ENCODE data around the gene ADGRG2.

The ADGRG2 gene, protein sequence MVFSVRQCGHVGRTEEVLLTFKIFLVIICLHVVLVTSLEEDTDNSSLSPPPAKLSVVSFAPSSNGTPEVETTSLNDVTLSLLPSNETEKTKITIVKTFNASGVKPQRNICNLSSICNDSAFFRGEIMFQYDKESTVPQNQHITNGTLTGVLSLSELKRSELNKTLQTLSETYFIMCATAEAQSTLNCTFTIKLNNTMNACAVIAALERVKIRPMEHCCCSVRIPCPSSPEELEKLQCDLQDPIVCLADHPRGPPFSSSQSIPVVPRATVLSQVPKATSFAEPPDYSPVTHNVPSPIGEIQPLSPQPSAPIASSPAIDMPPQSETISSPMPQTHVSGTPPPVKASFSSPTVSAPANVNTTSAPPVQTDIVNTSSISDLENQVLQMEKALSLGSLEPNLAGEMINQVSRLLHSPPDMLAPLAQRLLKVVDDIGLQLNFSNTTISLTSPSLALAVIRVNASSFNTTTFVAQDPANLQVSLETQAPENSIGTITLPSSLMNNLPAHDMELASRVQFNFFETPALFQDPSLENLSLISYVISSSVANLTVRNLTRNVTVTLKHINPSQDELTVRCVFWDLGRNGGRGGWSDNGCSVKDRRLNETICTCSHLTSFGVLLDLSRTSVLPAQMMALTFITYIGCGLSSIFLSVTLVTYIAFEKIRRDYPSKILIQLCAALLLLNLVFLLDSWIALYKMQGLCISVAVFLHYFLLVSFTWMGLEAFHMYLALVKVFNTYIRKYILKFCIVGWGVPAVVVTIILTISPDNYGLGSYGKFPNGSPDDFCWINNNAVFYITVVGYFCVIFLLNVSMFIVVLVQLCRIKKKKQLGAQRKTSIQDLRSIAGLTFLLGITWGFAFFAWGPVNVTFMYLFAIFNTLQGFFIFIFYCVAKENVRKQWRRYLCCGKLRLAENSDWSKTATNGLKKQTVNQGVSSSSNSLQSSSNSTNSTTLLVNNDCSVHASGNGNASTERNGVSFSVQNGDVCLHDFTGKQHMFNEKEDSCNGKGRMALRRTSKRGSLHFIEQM

DNA sequence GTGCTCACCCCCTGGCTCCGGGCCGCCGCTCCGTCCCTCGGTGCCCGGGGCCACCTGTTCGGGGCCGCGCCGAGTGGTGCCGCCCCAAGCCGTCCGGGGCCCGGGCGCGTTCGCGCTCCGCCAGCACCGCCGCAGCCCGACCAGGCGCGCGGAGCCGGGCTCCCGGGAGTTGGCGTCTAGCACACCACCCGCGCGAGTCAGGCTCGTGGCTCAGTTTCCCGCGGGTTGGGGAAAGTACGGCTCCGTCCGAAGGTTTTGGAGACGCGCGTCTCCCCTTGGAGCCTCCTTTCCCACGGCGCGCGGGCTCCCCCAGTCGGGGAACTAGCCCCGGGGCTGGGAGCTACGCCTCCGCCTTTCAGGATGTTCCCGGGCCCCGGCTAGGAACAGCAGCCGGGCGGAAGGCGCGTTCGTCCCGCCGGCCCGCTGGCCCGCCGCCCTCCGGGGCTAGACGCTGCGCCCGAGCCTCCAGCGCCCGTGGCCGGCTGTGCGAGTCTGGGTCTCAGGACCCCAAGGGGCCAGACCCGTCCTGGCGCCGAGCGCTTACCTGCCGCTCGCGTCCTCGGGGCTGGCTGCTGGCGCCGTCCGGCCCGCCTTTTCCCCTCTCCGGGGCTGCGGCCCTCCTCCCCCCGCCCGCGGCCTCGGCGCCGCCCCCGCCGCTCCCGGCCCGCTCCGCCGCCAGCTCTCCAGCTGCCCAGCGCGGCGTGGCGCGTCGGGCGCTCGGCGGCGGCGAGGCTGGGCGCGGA, at the start of gene ADGRG2:
Gene ADGRG2, minus strand, starts transcription at position 571 of the 743 bp plus-strand sequence. CDS start 53,634 bp downstream, outside the sequence.
- no peak for DNase-seq

DNA sequence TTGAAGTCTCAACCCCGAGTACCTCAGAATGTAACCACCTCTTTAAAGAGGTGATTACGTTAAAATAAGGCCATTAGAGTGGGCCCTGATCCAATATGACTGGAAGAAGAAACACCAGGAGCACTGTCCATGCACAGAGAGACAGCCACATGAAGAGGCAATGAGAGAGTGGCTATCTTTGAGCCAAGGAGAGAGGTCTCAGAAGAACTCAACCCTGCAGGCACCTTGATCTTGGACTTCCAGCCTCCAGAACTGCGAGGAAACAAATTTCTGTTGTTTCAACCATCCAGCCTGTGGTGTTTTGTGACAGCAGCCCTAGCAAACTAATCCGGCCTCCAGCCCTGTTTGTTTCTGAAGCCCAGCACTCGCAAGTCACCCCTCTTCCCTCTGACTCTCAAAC, 46.3 kb upstream of the ADGRG2 start:
- DNase-seq, result no peak

DNA sequence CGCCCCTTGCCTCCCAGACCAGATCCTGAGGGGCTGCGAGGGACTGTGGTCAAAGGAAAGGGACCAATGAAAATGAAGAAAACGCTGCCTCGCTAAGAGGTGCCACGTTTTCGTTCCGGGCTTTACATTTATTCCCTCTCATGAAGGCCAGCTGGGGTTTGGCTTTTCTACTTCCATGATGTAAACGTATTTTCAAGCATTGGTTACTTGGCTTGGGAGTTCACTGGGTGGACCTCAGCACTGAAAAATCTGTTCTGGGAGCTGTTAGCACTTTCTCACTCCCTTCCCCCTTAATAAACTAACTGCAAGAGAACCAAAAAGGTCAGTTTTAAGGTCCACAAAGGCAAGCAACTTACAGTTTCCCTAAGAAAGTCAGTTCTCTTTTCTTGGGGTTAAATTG, 40.6 kb upstream of the ADGRG2 start:
- DNase-seq, result no peak

DNA sequence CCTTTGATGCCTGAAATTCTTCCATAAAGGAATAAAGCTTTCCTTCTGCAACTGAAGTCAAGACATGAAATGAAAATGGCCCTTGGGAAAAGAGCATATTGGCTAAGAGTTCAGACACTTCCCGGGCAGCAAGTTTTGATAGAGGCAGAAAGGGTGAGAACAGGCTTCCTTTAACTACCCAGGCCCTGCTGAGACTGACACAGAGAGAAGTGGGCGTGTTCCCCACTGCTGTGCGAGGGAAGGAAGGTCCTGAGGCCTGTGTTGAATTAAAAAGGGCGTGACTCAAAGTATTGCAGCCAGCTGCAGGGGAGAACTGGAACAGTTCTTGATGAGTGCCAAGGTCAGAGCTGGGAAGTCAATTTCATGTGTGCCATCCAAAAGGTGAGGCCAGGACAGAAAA, 33.9 kb upstream of the ADGRG2 start:
- no peak for DNase-seq

DNA sequence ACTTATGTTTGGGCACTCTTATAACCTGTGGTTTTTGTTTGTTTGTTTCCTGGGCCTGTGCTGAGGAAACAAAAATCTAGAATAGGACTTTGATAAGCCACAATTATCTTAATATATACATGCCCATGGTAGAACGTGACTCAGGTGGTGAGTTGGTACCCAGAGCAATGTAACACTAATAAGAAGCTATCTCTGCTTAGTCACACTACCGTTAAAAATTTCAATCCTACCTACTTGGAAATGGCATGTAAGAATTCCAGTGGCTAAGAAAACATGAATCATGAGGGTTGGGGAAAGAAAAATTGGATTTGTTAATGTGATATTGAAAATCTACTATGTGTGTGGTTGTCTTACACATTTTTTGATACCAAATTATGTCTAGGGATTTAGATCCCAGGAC, 30.5 kb upstream of the ADGRG2 start:
- no peak for DNase-seq

DNA sequence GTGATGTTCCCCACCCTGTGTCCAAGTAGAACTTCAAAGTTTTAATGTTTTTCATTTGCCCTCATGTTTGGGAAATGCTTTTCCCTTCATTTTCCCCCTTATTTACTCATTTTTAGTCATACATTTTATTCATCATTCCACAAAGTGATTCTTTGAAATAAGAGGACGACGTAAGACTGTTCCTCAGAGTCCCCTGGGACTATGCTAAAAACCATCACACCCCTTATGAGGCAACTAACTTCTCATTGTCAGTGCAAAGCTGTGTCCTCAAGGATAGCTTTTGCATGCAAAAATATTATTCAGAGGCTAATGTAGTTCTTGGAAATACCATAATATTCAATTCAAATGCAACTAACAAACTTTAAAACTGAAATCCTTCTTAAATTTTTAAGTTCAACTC, 14.8 kb upstream of the ADGRG2 start:
- DNase-seq, result no peak

DNA sequence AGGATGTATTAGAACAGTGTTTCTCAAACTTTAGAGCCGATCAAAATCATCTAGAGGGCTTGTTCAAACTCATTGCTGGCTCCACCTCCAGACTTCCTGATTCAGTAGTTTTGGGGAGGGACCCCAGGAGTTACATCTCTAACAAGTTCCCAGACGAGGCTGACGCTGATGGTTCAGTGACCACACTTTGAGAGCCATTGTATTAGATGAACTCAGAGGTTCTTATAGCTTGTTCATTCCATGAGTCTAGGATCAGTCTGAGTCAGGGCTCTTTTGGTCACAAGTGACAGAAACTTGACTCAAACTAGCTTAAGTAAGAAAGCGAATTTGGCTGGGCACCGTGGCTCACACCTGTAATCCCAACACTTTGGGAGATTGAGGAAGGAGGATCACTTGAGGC, 11.5 kb upstream of the ADGRG2 start:
- no peak for DNase-seq

DNA sequence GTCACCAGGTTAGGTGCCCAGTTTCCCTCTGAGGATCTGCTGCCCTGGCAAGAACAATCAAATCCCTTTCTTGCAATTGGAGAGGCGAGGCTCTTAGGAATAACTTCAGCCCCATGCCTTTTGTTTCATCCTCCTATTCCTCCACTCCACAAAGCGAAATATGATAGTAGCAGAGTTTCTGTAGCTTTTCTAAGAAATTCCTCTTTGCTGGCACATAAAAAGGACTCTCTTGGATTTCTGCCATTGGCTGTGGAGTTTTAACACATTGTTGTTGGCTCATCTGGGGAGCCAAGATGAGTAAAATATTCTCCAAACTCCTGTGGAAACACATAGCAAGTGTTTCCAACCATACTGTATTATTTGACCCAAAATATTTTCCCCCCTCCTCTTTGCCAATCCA, 11.0 kb upstream of the ADGRG2 start:
- no peak for DNase-seq

DNA sequence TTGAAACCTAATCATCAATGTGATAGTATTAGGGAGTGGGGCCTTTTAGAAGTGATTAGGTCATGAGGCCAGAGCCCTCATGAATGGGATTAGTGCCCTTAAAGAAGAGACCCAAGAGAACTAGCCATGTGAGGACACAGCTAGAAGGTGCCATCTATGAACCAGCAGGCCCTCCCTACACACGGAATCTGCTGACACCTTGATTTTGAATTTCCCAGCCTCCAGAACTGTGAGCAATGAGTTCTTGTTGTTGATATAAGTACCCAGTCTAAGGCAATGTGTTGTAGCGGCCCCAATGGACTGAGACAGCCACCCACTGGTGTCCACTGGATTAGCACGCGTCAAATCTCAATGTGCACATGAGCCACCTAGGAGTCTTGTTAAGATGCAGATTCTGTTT, 8.4 kb upstream of the ADGRG2 start:
- no peak for DNase-seq

DNA sequence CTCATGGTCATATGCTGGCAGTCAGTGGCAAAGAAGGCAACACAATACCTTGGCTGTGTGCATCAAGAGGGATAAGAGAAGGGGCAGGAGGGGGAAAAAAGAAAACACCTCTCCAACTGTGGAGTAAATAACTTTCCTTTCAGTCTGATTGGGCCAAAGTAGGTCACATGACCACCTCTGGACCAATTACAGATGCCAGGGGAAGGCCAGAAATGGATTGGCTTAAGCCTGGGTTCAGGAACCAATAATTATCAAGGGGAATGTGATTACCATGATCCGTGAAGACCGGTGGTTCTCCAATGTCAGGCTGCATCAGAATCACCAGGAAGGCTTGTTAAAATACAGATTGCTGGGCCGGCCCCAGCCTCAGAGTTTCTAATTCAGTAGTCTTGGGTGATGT, 7.4 kb upstream of the ADGRG2 start:
- no peak for DNase-seq

DNA sequence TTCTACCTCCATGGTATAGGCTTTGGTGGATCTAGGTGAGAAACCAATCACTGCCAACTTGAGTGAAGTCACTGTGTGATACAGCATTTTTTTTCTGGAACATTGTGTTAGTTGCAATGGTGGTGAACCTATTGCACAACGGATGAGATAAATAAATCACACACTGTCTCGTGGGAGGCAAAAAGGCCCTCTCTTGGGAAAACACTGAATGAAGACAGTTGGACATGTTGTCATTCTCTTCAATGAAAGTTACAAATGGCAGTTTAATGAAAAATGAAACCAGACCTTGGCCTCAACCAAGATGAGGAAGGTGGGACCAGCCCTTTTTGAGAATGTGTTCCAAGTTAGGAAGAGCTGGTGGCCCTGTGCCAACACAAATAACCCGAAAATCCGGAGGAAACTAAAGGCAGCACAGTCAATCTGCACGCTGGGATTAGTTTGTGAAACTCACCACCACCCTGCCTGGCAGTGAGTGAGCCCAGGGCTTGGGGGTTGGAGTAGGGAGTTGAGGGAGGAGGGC, 5.4 kb upstream of the ADGRG2 start:
- no peak for DNase-seq

DNA sequence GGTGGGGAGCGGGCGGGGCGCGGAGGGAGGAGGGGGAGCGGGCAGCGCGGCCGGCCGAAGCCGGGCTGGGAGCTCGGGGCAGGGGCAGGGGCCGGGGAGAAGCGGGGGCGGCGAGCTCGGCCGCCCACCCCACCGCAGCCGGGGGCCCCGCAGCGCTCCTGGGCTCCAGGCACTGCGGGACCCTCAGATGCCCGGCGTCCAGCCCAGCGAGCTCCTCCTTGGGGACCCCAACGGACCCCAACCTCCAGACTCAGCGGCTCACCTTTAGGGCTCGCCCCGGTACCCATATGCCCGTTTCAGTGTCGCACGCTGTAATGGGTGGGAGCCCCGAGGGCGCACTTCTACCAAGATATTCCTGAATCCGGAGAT, 357 bp upstream of the ADGRG2 start:
- DNase-seq, result no peak

DNA sequence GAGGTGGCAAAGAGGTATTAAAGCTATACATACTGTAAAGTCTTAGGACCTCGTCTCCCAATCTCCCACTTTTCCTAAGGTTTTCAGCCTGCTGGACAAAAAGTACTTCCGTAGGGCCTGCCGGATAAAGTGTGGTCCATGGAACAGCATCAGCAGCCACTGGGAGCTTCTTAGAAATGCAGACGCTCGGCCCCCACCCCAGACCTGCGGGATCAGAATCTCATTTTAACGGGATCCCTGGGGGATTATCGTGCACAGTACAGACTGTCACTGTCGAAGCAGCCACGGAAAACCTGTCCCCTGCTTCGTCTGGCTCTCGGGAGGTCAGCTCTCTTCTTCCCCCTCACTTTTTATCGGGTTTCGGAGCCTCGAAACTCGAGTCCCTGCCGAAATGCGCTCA, 802 bp downstream of the ADGRG2 start:
- DNase-seq, result no peak

DNA sequence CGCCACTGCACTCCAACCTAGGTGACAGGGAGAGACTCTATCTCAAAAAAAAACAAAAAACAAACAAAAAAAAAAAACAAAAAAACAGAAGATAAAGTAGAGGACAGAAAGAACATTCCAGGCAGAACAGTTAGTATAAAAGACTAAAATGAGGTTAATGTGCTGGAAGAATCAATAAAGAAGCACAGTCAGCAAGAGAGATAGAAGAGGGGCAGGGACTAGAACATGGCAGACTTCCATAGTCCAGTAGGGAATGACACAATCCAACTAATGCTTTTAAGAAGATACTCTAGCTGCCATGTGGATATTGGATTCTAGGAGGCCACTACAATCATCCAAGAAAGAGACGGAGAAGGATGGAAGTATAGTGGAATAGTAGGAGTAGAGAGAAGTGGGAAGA, 11.6 kb downstream of the ADGRG2 start:
- DNase-seq, result no peak

DNA sequence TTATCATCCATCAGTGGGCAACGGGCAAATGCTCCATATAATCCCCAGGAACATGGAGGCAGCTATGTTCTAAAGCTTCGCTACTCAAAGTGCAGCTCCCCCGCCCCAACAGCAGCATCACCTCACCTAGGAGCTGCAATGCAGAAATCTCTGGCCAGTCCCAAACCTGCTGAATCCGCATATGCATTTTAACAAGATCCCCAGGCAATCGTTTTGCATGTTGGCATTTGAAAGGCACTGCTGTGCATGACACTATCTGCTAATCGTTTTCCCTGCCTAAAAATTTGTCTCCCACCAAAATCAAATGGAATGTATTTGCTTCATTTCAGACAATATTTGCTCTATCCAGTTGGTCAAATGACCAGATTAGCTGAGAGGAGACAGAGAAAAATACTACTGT, 15.2 kb downstream of the ADGRG2 start:
- no peak for DNase-seq

DNA sequence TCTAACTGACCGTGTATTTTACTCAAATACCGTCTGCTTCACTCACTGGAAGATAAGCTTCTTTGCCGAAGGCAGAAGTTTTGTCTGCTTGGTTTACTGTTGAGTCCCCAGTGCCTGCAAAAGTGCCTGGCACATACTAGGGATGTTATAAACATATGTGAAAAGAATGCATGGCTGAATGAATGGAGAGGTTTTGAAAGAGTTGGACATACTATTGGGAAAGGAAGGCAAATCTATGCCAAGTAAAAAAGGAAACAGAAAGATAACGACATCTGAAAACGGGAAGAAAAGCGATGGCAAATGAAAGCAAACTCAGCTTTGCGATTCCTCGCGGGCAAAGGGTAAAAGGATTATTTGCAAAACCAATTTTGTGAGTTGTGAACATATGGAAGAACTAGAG, 21.7 kb downstream of the ADGRG2 start:
- DNase-seq, result no peak

DNA sequence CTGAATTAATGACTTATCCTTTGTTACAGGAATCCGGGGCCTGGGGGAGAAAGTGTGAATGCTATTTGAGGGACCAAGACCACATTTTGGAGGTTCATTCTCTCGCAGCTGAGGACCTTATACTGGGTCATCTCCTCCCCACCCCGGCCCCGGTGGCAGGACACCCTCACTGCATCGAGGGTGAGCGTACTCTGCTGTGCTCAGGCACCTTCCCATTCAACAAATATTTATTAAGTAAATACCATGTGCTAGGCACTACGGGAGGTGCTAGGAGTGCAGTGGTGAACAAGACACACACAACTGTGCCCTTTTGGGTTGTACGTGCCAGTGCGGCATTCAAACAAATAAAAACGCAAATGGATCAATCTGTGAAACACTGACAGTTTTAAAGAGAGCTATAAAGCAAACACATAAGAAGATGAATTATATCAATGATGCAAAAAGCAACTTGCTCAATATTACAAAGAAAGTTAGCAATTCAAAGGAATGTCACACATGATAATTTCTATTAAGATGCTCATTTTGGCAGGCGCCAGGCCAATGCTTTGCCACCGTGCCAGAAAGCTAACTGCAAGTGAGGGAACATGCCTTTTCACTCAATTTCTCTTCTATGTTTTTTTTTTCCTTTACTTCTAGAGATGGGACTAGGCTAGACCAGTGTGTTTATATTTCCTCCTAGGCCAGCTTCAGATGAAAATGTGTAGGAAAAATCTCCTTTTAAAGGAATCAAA, 24.6 kb downstream of the ADGRG2 start:
- DNase-seq, result no peak

DNA sequence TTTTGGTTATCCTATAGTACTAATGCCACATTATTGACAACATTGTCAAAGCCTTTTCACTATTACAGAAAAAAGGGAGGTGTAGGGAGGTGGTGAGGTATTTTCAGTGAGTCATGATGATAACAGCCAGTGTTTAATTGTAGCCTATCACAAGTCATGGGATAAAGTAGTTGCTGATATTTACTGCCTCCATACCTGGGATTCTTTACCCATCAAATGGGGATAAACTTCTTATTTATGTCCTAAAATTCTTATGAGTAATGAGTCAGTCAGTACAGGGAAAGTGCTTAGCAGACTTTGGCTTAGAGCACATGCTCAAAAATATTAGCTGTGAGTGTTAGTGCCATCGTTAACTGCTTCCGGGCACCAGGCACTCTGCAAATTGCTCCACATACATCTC, 25.7 kb downstream of the ADGRG2 start:
- DNase-seq, result no peak

DNA sequence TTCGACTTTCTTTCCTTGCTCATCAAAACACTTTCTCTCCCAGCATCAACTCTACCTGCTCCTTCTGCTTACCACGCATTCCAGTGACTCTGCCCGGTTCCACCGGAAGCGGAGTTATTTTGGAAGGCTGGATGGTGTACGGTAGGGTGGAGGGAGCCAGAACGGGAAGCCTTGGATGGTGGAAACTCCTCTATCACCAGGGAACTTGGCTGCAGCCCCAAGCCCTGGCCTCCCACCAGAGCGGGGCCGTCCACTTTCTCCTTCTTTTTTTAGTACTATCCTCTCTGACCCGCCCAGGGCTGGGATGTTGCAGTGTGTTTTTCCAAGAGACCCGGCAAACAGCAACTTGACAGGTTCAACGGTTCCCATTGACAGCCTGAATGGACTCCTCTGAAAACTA, 27.6 kb downstream of the ADGRG2 start:
- DNase-seq, result no peak

DNA sequence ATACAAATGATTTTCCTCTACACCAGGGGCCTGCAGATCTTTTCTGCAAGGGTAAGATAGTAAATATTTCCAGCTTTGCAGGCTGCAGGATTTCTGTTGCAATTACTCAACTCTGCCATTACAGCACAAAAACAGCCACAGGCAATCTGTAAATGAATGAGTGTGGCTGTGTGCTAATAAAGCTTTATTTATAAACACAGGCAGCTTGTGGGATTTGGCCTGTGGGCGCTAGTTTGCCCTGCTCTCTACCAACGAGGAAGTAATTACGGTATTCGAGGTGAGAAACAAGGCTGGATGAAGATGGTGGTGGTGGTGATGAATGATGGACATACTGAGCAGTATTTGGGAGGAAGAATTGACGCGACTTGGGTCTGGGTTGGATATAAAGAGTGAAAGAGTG, 30.7 kb downstream of the ADGRG2 start:
- DNase-seq, result no peak

DNA sequence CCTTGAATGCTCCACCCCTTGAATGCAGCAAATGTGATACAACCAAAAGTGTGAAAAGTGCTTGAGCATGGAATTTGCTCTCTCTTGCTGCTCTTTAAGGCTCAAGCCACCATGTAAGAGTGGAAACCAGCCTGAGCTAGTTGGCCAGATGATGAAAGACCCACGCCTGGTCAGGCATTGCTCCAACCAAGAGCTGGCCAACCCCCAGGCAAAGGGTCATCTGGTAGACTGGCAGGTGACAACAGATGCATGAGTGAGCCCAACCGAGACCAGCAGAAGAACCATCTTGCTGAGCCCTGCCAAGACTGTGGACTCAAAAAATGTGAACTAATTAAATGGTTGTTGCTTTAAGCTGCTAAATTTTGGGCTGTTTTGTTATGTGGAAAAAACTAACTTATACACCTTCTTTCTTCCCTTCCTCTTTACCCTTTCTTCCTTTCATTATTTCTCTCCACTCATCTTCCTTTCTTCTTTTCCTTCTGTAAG, 32.7 kb downstream of the ADGRG2 start:
- DNase-seq, result no peak

DNA sequence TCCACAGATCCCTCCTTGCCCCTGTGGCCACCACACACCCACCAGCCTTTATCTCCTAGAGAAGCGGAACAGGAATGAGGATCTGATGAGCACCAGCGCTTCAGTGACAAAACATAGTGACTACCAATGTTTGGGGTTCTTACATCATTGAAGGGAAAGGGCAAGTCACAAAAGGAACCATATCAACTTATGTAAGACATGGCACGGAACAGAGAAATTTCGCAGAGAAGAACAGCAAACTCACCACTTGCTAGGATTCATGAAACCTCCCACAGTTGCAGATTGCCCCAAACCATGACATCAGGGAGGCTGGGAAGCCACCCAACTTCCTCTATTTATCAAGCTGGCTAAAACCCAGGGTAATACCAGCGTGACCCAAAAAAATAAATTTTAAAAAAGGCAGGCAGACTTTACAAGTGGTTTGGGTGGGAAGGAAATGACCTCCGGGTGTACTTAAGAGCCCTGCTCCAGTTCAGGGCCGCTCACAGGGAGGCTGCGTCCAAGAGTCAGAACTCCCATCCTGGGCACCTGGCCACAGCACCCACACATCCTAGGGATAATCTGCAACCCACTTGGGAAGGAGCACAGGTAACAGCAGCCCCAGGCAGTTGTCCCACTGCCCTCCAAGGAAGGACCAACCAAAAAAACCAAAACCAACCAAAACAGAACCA, 36.0 kb downstream of the ADGRG2 start:
- DNase-seq, result no peak

Data from DMS79 treated with DMSO at 0.1 percent for 48 hours (cell line).